ENCODE results near the gene SIGLEC8. TPM values are rescaled to one million over a fixed set of nuclear protein-coding genes. Genes with fewer than 3 reads are reported as not detected.

SIGLEC8 gene
- total and polyA plus RNA-seq, 2 experiments from 2014 or later = 0.13 TPM; not detected in 1

GRCh38 chr19:51457351-51458013 is 772 bp downstream of the SIGLEC8 start:
- TF ChIP-seq EZH2phosphoT487 (IDR thresholded peaks at IDR 0.05; ENCODE audit: low read depth, severe bottlenecking, unreplicated experiment) (no peak), EZH2 (IDR thresholded peaks at IDR 0.05; ENCODE audit: borderline replicate concordance) (no peak), CTCF (IDR thresholded peaks at IDR 0.05; ENCODE audit: poor library complexity) (no peak)
- no peak overlapping the region for H3K4me3 ChIP-seq
- H3K27me3 ChIP-seq = no peaks in the 10 kb centered on the region
- no peak overlapping the region for H3K4me2 ChIP-seq
- no peak overlapping the region for H3K27ac ChIP-seq
- no peaks in the 10 kb centered on the region for H3K9me2 ChIP-seq (replicated peaks; ENCODE audit: insufficient read depth)
- no peaks in the 10 kb centered on the region for H3K79me2 ChIP-seq
- H3K36me3 ChIP-seq (replicated peaks; ENCODE audit: insufficient read depth, low read depth) = no peaks in the 10 kb centered on the region
- H3K4me1 ChIP-seq (ENCODE audit: insufficient read depth) = no peaks in the 10 kb centered on the region
- no peak for DNase-seq (ENCODE audit: low spot score)
- H4K20me1 ChIP-seq (ENCODE audit: insufficient read depth, poor library complexity, severe bottlenecking) = no peaks in the 10 kb centered on the region
- H3K9me3 ChIP-seq (ENCODE audit: low read depth) = no peaks in the 10 kb centered on the region
- 85% methylated on average over 10 of the region's 11 CpGs for WGBS (ENCODE audit: low lambda C conversion rate, missing lambda C conversion rate)
- H2AFZ ChIP-seq = no peak overlapping the region

- no peak for DNase-seq (ENCODE audit: low spot score)
- Histone ChIP-seq H3K9me2 (replicated peaks; ENCODE audit: insufficient read depth) (no peaks in the 10 kb centered on the region), H3K36me3 (replicated peaks; ENCODE audit: insufficient read depth, low read depth) (no peaks in the 10 kb centered on the region), H3K27ac (no peak overlapping the region), H3K9me3 (ENCODE audit: low read depth) (no peaks in the 10 kb centered on the region), H3K4me3 (no peak overlapping the region), H3K27me3 (no peaks in the 10 kb centered on the region), H2AFZ (no peak overlapping the region), H4K20me1 (ENCODE audit: insufficient read depth, poor library complexity, severe bottlenecking) (no peaks in the 10 kb centered on the region), H3K79me2 (no peaks in the 10 kb centered on the region), H3K4me2 (no peak overlapping the region), H3K4me1 (ENCODE audit: insufficient read depth) (no peaks in the 10 kb centered on the region)
- TF ChIP-seq EZH2 (IDR thresholded peaks at IDR 0.05; ENCODE audit: borderline replicate concordance) = no peak
- no peak for TF ChIP-seq EZH2phosphoT487 (IDR thresholded peaks at IDR 0.05; ENCODE audit: low read depth, severe bottlenecking, unreplicated experiment)
- TF ChIP-seq CTCF (IDR thresholded peaks at IDR 0.05; ENCODE audit: poor library complexity) = no peak
- WGBS (ENCODE audit: low lambda C conversion rate, missing lambda C conversion rate) = 77% methylated on average over 11 of the region's 11 CpGs
Observed at GRCh38 chr19:51456541-51457290, 1.5 kb downstream of the SIGLEC8 start.

GRCh38 chr19:51450730-51451307 is 7.4 kb downstream of the SIGLEC8 start:
- Histone ChIP-seq H3K9me3 (ENCODE audit: low read depth) (no peaks in the 10 kb centered on the region), H3K9me2 (replicated peaks; ENCODE audit: insufficient read depth) (no peaks in the 10 kb centered on the region), H3K4me1 (ENCODE audit: insufficient read depth) (no peaks in the 10 kb centered on the region), H4K20me1 (ENCODE audit: insufficient read depth, poor library complexity, severe bottlenecking) (no peaks in the 10 kb centered on the region), H3K27ac (no peak overlapping the region), H3K4me3 (no peak overlapping the region), H3K36me3 (replicated peaks; ENCODE audit: insufficient read depth, low read depth) (no peaks in the 10 kb centered on the region), H2AFZ (no peak overlapping the region), H3K4me2 (no peak overlapping the region), H3K27me3 (no peaks in the 10 kb centered on the region), H3K79me2 (no peaks in the 10 kb centered on the region)
- no peak for DNase-seq (ENCODE audit: low spot score)
- 77% methylated on average over 5 of the region's 5 CpGs for WGBS (ENCODE audit: low lambda C conversion rate, missing lambda C conversion rate)
- no peak for TF ChIP-seq EZH2 (IDR thresholded peaks at IDR 0.05; ENCODE audit: borderline replicate concordance)
- no peak for TF ChIP-seq CTCF (IDR thresholded peaks at IDR 0.05; ENCODE audit: poor library complexity)
- TF ChIP-seq EZH2phosphoT487 (IDR thresholded peaks at IDR 0.05; ENCODE audit: low read depth, severe bottlenecking, unreplicated experiment) = no peak

All from hepatocyte (in vitro differentiated cells).